ENCODE results near the gene RTN4.

Gene RTN4

GRCh38 chr2:54927085-54927750 lies 123.0 kb downstream of the RTN4 start:
- in situ Hi-C loops (cut with MboI; ENCODE audit: low sequenced_read_pairs, unreplicated experiment) = no loop called here
- TF ChIP-seq CTCF (IDR thresholded peaks at IDR 0.05; ENCODE audit: borderline replicate concordance, control extremely low read depth, extremely low read depth, insufficient read depth, missing control alignments) = no peak
- no peak for DNase-seq (ENCODE audit: low spot score)

DNA sequence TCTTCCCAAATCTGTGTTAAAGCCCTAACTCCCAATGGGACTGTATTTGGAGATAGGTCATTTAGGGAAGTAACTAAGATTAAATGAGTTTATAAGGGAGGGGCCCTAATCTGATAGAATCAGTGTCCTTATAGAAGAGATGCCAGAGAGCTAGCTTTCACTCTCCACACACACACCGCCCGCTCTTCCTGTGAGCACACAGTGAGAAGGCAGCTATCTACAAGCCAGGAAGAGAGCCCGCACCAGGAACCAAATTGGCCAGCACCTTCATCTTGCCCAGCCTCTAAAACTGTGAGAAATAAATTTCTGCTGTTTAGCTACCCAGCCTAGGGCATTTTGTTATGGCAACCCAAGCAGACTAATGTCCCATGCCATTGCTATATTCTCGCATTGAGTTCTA lies 125.2 kb downstream of the RTN4 start:
- in situ Hi-C loops (cut with MboI; ENCODE audit: low sequenced_read_pairs, unreplicated experiment) = no loop called here
- no peak for TF ChIP-seq CTCF (IDR thresholded peaks at IDR 0.05; ENCODE audit: borderline replicate concordance, control extremely low read depth, extremely low read depth, insufficient read depth, missing control alignments)
- DNase-seq (ENCODE audit: low spot score) = no peak

- no peak for TF ChIP-seq CTCF (IDR thresholded peaks at IDR 0.05; ENCODE audit: borderline replicate concordance, control extremely low read depth, extremely low read depth, insufficient read depth, missing control alignments)
- in situ Hi-C loops (cut with MboI; ENCODE audit: low sequenced_read_pairs, unreplicated experiment) = loop anchor here (25.0 kb wide), 1 partner anchor 238 kb away; no protein-coding TSS in a partner anchor
- DNase-seq (ENCODE audit: low spot score) = no peak
Measured at GRCh38 chr2:54924121-54924520, 126.1 kb downstream of the RTN4 start.

Data from GM13976 (cell line).